ENCODE measurements around the gene PILRA. TPM values are rescaled to one million over a fixed set of nuclear protein-coding genes. Genes with fewer than 3 reads are reported as not detected.

The PILRA gene
- polyA plus RNA-seq, 3 donors: 4.7 to 8.0 (median 6.6) TPM

GRCh38 chr7:100397315-100398081 is 24.2 kb downstream of the PILRA start:
- DNase-seq (ENCODE audit: extremely low read depth in 1 of 11, low read depth in 9 of 11, low spot score in 4 of 11): no peak

GRCh38 chr7:100398239-100398638 is 25.0 kb downstream of the PILRA start:
- DNase-seq (ENCODE audit: extremely low read depth in 1 of 11, low read depth in 9 of 11, low spot score in 4 of 11): no peak

- DNase-seq (ENCODE audit: extremely low read depth in 1 of 11, low read depth in 9 of 11, low spot score in 4 of 11): no peak
These were observed 26.8 kb downstream of the PILRA start for GRCh38 chr7:100400041-100400440.

- peak in 9 of 11 donors; percentile 13 to 38 (median 32) for DNase-seq (ENCODE audit: extremely low read depth in 1 of 11, low read depth in 9 of 11, low spot score in 4 of 11)
These were observed 27.4 kb downstream of the PILRA start for GRCh38 chr7:100400656-100401055.

GRCh38 chr7:100401811-100402210 is 28.5 kb downstream of the PILRA start:
- no peak for DNase-seq (ENCODE audit: extremely low read depth in 1 of 11, low read depth in 9 of 11, low spot score in 4 of 11)

GRCh38 chr7:100402241-100402640 is 29.0 kb downstream of the PILRA start:
- no peak for DNase-seq (ENCODE audit: extremely low read depth in 1 of 11, low read depth in 9 of 11, low spot score in 4 of 11)

- no peak for DNase-seq (ENCODE audit: extremely low read depth in 1 of 11, low read depth in 9 of 11, low spot score in 4 of 11)
These were observed 33.5 kb downstream of the PILRA start for GRCh38 chr7:100406767-100407166.

GRCh38 chr7:100407285-100408180 is 34.2 kb downstream of the PILRA start:
- DNase-seq (ENCODE audit: extremely low read depth in 1 of 11, low read depth in 9 of 11, low spot score in 4 of 11): peak in 6 of 11 donors; percentile 39 to 63 (median 44)

- no peak for DNase-seq (ENCODE audit: extremely low read depth in 1 of 11, low read depth in 9 of 11, low spot score in 4 of 11)
These were observed 37.8 kb downstream of the PILRA start for GRCh38 chr7:100411101-100411500.

- DNase-seq (ENCODE audit: extremely low read depth in 1 of 11, low read depth in 9 of 11, low spot score in 4 of 11): no peak
These were observed 40.1 kb downstream of the PILRA start for GRCh38 chr7:100413346-100413745.

- DNase-seq (ENCODE audit: extremely low read depth in 1 of 11, low read depth in 9 of 11, low spot score in 4 of 11): no peak
These were observed 40.6 kb downstream of the PILRA start for GRCh38 chr7:100413889-100414288.

GRCh38 chr7:100415448-100415847 is 42.2 kb downstream of the PILRA start:
- DNase-seq (ENCODE audit: extremely low read depth in 1 of 11, low read depth in 9 of 11, low spot score in 4 of 11): no peak

- no peak for DNase-seq (ENCODE audit: extremely low read depth in 1 of 11, low read depth in 9 of 11, low spot score in 4 of 11)
These were observed 45.8 kb downstream of the PILRA start for GRCh38 chr7:100418930-100419659.

GRCh38 chr7:100419660-100420226 is 46.5 kb downstream of the PILRA start:
- no peak for DNase-seq (ENCODE audit: extremely low read depth in 1 of 11, low read depth in 9 of 11, low spot score in 4 of 11)

- no peak for DNase-seq (ENCODE audit: extremely low read depth in 1 of 11, low read depth in 9 of 11, low spot score in 4 of 11)
These were observed 50.0 kb downstream of the PILRA start for GRCh38 chr7:100423315-100423714.

GRCh38 chr7:100425347-100425746 is 52.1 kb downstream of the PILRA start:
- no peak for DNase-seq (ENCODE audit: extremely low read depth in 1 of 11, low read depth in 9 of 11, low spot score in 4 of 11)

GRCh38 chr7:100426516-100426915 is 53.2 kb downstream of the PILRA start:
- DNase-seq (ENCODE audit: extremely low read depth in 1 of 11, low read depth in 9 of 11, low spot score in 4 of 11): no peak

- no peak for DNase-seq (ENCODE audit: extremely low read depth in 1 of 11, low read depth in 9 of 11, low spot score in 4 of 11)
These were observed 54.5 kb downstream of the PILRA start for GRCh38 chr7:100427762-100428198.
